Hepatic stellate cell (primary cell): ENCODE results near the gene CPXCR1.
"Not testable (repeated sequence)": the region's sequence is repeated elsewhere in the genome, so short reads cannot be mapped to it uniquely, and the experiment has no call there.

Source experiments
- DNase-seq: peaks from one replicate; pipeline ENCODE4 v3.0.0; 2011; ENCODE audit warnings: low spot score

Gene CPXCR1

GRCh38 chrX:88746925-88747324, at the start of gene CPXCR1:
Gene CPXCR1, plus strand, starts transcription at chrX:88747225. Its CDS starts 6,190 bp downstream, at chrX:88753415.
- no peak for DNase-seq

GRCh38 chrX:88735835-88736234, 11.2 kb upstream of the CPXCR1 start:
- no peak for DNase-seq

- DNase-seq, result not testable (repeated sequence)
These were observed 810 bp upstream of the CPXCR1 start for GRCh38 chrX:88746215-88746614.

- not testable (repeated sequence) for DNase-seq
These were observed 5.3 kb downstream of the CPXCR1 start for GRCh38 chrX:88752339-88752738.

DNA sequence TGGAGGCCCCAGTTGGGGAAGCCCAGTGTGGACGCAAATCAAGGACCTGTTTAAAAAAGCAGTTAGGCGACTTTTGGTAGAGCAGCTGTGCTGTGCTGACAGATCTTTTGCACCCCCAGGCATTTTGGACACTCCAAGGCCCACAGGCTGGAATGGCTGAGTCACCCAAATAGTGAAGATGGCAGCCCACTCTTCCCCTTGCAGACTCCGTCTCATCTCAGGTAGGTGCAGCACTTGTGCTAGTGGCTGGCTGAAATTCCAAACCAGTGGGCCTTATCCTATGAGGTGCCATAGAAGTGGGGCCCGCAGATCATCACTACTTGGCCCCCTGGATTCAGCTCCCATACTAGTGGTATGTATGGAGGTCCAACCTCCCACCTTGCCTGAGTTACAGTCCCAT, 42.8 kb downstream of the CPXCR1 start:
- DNase-seq, result no peak
